ENCODE measurements around the gene BEGAIN.

BEGAIN gene

GRCh38 chr14:100599981-100600380 is 12.8 kb upstream of the BEGAIN start:
- DNase-seq: no peak

- no peak for DNase-seq
Observed at GRCh38 chr14:100594625-100594951, 7.4 kb upstream of the BEGAIN start.

DNA sequence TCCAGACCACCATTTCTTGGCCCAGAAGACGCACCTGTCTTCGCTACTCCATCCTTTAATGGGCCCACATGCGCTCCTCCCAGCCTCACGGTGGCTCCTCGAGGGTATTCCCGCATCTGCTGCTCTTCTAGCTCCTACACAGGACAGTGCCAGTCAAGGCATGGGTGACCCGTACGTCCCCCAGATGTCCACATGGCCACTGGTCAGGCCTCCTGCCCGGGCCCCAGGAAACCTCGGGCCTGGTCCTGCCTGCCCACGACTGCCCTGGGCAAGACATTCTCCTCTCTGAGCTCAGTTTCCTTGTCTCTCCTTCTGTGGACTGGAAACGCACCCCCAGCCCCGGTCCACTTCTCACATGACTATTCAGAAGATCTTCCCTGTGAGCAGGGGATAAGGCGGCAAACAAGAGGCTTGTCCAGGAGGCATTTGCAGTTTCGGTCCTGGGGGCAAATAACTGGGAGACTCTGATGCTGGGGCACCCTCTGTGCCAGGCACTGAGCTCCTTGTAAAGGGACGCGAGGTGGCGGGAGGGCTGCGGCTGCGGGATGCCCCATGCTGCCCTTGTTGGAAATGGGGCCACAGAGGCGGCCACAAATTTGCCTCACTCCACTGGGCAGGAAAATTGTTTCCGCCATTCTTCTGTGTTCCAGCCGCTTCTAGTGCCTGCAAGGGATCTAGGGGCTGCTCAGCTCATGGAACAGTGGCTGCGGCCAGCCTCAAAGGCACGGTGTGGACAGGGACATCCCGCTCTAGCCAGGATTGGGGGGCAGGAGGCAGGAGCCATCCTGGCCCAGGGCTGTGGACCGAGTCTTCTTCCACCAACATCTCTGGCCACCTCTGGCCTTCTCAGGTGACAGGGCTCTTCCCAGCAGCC is 6.8 kb upstream of the BEGAIN start:
- DNase-seq: no peak

- DNase-seq: no peak
Observed at GRCh38 chr14:100592972-100593371, 5.8 kb upstream of the BEGAIN start.

DNA sequence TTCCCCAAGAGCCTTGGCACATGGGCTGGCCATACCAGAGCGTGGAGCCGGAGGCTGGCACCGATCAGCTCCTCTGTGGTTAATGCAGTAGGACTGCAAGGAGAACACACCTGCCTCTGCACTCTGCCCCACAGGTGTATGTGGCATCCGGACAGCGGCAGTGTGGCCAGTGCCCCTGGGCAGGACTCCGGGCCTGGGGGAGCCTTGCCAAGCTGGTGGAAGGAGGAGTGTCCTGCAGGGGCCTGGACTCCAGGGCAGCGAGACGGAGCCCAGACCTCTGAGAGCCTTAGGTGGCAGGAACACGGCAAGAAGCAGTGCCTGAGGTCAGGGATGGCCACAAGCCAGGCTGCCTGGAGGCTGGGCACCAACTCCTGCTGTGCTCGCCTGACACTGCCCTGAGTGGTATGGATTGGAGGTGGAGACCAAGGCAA is 5.3 kb upstream of the BEGAIN start:
- no peak for DNase-seq

GRCh38 chr14:100591453-100592371 is 4.5 kb upstream of the BEGAIN start:
- no peak for DNase-seq

DNA sequence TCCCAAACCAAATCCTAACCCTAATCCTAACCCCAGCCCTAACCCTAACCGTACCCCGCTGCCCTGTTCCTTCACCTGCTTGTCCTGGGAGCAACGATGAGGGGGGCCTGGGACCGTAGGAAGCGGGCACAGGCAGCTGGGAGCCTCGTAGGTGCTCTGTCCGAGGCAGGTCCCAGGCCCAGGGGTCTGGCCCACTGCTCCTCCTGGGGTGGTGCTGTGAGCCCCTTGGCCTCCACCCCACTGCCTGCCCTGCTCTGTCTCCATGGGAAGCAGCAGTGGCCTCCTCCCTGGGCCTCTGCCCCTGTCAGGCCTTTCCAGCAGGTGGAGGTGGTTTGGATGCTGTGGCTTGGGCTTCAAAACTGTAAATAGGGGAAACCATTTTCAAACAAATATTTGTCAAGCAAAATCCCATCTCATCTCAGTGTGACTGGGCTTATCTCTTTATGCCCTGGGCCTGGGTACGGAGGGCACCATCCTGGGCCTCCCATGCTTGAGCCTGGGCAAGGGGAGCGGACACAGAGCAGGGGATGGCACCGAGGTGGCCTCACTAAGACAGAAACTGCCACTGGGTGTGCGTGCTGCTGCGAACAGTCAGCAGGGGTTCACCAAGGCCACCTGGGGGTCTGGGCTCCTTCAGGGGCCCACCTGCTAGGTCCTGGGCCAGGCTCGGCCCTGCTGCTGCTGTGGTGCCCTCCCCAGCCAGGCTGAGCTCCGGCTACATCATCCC is 3.7 kb upstream of the BEGAIN start:
- no peak for DNase-seq

GRCh38 chr14:100589760-100590469 is 2.7 kb upstream of the BEGAIN start:
- no peak for DNase-seq

- no peak for DNase-seq
Observed at GRCh38 chr14:100589071-100589759, 2.0 kb upstream of the BEGAIN start.

GRCh38 chr14:100588671-100589070 is 1.5 kb upstream of the BEGAIN start:
- DNase-seq: no peak

- DNase-seq: no peak
Observed at GRCh38 chr14:100587763-100588411, 670 bp upstream of the BEGAIN start.

- no peak for DNase-seq
Observed at GRCh38 chr14:100586403-100587085, 673 bp downstream of the BEGAIN start.

GRCh38 chr14:100586153-100586402 is 1.1 kb downstream of the BEGAIN start:
- DNase-seq: no peak

GRCh38 chr14:100585448-100586152 is 1.6 kb downstream of the BEGAIN start:
- no peak for DNase-seq

GRCh38 chr14:100584056-100585031 is 2.9 kb downstream of the BEGAIN start:
- DNase-seq: no peak

- no peak for DNase-seq
Observed at GRCh38 chr14:100583245-100583644, 4.0 kb downstream of the BEGAIN start.

DNA sequence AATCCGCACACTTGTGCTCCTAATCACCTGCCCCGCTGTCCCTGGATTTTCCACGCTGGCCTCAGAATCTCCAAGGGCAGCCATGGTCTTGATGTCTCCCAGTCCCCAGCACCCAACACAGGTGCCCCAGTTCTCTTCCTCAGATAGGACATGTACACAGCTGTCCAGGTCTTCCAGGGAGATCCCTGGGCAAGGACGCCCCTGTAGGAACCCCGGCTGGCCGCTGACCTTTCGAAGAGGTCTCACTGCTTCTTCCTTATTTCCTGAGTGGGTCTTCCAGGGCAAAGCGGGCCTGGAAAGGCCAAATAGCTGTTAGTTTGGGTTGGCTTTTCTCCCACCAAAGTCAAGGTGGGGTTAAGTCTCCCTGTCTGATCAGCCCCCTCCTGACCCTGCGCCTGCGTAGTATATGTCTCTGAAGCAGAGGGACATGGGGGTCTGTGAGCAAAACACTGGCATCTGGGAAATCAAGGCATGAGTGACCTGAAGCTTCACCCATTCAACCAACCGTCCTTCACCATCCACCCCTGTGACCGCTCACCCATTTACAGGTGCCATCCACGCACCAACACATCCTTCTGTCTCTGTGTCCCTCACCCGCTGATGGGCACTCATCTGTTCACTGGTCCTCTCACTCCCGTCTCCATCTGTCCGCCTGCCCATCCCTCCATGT is 4.6 kb downstream of the BEGAIN start:
- DNase-seq: no peak

All from CD4-positive, alpha-beta T cell treated with Interleukin-17A for 1 hour (primary cell).